Effector CD8-positive, alpha-beta T cell (primary cell): ENCODE measurements around the gene VCAM1.
"Not testable (repeated sequence)": the region's sequence is repeated elsewhere in the genome, so short reads cannot be mapped to it uniquely, and the experiment has no call there.

Source experiments
- DNase-seq: peaks from one replicate; lab custom pipeline; 2025; lab: John Stamatoyannopoulos, UW

The VCAM1 gene

DNA sequence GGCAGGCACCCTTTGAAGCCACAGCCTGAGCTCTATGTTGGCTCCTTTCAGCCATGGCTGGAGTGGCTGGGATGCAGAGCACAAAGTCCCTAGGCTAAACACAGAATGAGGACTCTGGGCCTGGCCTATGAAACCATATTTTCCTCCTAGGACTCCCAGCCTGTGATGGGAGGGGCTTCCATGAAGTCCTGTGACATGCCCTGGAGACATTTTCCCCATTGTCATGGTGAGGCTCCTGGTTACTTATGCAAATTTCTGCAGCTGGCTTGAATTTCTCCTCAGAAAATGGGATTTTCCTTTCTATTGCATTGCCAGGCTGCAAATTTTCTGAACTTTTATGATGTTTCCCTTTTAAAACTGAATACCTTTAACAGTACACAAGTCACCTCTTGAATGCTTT is 61.3 kb downstream of the VCAM1 start:
- DNase-seq, result no peak

GRCh38 chr1:100781728-100782127 is 62.2 kb downstream of the VCAM1 start:
- DNase-seq, result not testable (repeated sequence)

DNA sequence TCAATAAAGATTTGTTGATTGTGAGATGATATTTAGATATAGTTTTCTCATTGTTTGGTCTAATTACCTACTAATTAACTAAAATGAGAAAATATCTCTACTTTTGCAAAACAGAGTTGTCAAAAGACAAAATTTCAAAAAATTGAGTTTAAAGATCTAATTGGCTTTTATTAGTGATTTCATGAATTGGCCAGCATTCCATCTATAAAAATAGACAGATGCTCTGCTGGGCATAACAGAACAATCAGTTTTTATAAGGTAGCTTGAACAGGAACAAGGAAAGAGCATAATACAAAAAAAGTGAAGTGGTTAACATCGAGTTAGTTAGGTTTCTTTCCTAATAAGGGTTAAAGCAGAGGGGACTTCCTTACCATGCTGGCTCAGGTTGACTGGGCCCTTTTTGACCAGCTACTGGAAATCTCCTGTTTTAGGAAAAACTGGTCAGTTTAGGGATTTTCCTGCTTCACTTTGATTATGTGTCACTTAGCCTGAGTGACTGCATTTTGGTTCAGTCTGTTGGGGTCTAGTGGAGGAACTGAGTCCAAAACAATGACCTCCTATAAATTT is 63.0 kb downstream of the VCAM1 start:
- no peak for DNase-seq

GRCh38 chr1:100785470-100786052 is 66.0 kb downstream of the VCAM1 start:
- no peak for DNase-seq

- DNase-seq, result no peak
These were observed 67.3 kb downstream of the VCAM1 start for GRCh38 chr1:100786870-100787269.
